ENCODE results near the gene SS18L1.

The SS18L1 gene

DNA sequence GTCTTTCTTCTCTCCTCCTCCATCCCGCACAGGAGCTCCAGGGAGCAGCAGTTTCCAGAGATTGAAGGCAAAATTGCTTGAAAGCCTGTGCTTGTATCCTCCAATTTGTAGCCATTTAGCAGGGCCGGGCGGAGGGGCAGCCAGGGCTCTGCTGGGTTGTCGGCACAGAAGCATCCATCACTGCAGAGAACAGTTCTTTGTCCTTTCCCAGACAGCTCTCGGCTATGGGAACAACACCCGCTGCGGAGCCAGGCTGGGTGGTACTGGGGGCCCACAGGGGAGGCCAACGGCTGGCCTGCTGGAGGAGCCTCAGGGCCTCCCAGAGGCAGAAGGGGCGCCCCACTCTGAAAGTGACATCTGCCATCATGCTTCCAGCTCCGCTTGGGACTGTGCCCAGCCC is 68.7 kb downstream of the SS18L1 start:
- DNase-seq (ENCODE audit: low read depth): no peak

DNA sequence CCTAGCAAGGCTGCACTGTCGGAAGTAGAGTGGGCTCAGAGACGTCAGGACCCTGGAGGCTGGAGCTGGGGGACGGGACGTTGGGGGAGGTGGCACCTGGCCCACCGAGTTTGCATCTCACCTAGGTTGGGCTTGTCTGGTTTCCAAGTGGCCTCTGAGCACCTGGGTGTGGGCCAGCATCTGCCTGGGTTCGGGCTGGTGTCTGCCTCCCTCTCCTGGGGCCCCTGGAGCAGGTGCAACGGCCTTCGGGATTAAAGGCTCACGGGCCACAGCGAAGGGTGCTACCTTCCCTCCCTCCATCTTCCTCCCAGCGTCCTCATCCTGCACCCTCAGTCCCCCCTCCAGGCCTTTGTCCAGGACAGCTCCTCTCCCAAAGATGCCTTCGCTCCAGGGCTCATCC is 70.5 kb downstream of the SS18L1 start:
- DNase-seq (ENCODE audit: low read depth): no peak

DNA sequence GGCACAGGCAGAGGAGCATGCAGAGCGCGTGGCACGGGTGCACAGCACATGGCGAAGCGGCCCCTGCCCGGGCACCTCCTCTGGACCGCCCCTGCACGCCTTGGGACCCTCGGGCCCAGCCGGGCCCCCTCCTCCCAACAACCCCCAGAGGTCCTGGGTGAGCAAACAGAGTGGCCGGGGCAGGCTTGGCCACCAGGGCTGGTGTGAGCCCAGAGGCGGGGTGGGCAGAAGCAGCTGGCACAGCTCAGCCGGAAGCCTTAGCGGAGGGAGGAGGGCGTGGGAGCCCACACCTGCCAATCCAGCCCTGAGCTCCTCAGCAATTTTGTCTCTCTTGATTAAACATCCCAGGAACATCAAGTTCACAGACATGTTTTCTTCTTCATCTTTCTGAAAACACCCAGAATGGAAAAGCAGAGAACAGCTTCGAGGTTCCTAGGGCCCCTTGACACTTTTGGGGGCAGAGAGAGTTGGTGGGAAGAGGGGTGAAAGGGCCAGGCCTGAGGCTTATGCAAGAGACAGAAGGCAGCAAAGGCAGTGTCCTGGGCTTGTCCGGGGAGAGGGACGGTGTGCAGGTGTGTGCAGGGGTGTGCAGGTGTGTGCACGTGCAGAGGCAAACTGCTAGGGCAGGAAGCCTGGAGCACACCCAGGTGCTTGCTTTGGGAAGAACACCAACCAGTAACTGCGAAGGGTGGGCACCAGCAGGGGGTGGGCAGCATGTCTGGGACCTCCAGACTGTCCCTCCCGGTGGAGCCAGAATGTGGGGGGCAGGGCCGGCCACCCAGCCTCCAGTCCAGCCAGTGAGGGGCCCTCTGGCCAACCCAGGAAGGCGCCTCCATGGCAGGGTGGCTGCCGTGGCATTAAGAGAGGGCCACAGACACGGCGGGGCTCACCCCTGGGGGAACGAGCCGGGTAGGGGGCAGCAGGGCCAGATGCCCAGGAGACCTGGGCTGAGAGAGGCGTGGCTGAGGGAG is 71.7 kb downstream of the SS18L1 start:
- no peak for DNase-seq (ENCODE audit: low read depth)

DNA sequence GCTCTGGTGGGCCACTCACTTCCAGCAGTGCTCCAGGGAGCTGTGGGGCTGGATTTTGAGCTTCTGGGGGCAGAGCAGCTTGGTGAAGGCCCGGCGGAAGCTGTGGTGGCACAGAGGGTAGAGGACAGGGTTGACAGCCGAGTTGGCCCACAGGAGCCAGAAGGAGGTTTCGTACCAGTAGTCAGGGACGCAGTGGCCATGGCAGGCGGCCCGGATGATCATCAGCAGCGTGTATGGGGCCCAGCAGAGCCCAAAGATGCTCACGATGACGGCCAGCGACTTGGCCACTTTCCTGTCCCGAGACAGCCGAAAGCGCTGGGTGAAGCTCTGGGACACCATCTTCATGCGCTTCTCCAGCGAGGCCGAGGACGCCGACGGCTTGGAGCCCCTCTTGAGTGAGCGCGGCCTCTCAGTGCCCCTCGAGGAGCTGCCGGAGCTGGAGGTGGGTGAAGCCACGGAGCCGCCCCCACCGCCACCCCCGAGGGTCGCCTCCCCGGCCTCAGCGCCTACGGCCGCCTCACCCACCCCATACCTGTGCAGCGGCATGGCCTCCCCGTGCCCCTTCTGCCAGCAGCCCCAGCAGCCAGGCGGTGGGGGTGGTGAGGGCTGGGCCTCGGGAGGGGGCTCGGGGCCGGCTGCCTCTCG is 72.5 kb downstream of the SS18L1 start:
- no peak for DNase-seq (ENCODE audit: low read depth)

DNA sequence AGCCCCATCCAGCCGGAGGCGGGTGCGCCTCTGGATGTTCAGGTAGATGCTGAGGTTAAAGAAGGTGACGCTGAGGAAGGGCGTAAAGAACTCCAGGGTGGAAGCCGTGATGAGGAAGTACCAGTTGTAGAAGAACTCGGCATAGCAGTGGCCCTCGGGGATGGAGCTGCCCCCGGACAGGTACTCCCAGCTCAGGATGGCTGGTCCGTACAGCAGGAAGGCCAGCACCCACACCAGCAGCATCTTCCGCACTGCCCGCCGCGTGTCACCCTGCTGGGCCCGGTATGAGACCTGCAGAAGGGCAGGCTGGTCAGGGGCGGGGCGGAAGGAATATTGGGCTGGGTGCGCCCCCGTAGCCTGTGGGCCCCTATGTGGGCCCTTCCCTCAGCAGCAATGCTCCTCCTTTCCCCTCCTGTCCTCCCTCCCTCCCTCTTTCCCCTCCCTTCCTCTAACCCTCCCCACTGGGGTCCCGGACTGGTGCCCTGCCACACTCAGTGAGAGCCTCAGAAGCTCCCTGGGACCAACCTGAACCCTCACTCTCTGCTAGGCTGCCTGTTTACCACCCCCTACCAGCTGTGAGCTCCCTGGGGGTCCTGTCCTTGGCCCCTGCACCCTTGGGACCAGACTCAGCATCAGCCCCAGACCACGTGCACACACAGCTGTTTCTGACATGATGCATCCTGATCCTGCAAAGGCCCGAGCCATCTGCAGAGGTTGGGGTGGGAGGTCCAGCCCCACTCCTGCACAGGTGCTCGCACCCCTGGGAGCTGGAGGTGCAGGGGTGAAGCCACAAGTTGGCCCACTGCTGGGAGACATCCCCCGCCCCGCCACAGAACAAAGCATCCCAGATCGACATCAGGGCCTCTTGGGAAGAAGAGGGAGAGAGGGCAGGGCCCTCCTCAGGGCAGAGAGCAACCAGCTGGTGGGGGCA is 73.3 kb downstream of the SS18L1 start:
- no peak for DNase-seq (ENCODE audit: low read depth)

DNA sequence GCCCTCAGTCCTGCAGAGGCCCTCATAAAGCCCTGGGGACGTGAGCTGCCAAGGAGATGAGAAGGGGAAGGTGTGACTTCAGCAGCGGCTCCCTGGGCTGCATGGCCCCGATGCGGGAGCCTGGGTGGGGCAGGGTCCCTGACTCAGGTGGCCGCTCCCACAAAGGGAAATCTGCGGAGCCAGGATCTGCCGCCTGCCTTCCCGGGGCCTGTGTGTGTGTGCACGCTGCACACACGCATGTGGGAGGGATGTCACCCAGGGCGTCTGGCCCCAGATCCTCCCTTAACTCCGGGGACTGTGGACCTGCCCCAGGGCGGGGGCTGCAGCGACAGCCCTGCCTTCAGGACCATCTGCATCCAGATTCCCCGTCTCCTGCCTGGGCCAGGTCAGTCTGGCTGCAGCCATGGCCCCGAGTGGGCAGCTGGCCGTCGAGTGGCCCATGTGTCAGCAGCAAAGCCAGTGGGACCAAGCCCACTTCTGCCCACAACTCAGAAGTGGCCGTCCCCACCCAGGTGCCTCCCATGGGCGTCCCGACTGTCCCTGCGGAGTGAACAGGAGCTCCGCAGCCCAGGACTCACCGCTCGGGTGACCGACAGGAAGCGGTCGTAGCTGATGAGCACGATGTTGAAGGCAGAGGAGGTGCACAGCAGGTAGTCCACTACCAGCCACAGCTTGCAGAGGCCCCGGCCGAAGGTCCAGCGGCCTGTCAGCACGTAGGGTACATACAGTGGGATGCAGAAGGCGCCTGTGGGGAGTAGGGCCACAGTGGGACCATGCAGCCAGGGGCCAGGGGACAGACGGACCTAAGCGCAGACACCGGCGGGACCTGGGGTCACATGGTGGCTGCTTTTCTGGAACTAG is 74.6 kb downstream of the SS18L1 start:
- no peak for DNase-seq (ENCODE audit: low read depth)

DNA sequence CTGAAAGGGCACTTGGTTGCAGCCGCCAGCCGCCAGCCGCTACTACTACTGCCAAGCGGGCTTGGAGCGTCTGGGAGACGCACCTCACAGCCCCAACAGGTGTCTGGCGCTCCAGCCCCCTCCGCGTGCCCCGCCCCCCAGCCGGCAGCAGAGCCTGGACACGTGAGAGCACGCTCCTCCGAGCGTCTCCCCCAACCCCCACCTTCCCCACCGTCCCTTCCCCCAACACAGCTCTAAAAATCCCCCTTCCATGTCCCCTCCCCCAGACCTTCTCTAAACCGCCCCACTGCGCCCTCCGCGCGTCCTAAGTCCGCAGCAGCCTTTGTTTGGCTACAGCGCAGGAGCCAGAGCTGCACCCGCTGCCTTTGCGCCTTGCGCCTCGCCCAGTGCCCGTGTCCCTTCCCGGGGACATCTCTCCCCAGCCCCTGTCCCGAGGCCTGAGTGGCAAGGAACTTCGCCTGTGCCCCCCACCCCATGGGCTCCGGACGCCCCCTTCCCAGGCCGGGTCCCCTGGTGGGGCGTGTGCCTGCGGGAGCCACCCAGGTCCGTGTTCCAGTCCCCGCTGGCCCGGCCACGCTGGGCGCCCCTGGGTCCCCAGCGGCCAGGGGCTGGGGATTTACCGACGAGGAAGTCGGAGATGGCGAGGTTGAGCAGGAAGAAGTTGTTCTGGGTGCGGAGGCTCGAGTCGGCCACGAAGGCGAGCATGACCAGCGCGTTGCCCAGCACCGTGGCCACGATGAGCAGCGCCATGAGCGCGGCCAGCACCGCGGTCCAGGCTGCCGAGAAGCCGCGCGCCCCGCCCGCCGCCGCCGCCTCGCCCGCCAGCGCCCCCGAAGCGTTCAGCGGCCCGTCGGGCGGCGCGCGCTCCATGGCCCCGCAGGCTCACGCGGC is 75.8 kb downstream of the SS18L1 start:
- DNase-seq (ENCODE audit: low read depth): no peak

DNA sequence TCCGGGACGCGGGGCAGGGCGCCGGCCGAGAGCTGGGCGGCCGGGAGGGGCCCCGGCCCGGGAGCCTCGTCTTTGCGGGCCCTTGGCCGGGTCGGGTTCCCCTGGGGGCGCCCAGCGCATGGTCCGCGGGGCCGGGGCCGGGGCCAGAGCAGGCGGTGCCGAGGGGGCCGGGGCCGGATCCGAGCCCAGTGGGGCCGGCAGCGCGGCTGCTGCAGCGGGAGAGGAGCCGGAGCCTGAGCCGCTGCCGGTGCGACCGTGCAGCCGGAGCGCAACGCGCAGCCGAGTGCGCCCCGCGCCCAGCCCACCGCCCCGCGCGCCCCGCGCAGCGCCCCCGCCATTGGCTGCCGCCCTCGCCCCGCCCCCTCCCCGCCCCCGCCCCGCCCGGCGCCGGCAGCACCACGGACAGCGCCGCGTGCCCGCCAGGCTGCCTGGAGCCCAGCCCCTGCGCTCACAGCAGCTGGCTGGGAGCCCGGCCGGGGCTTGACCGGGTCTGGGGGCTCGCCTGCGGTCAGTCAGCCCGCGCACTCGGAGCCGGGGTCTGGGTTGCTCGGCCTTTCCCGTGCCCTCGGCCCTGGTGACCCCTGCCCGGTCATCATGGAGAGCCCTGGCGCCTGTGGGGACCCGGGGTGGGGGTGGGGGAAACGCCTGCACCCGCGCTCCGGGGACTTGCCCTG is 76.6 kb downstream of the SS18L1 start, which contains the start of gene HRH3:
HRH3 (minus strand) TSS at position 287 of the 674 bp plus-strand sequence. CDS start 308 bp downstream, outside the sequence.
- DNase-seq (ENCODE audit: low read depth): no peak

DNA sequence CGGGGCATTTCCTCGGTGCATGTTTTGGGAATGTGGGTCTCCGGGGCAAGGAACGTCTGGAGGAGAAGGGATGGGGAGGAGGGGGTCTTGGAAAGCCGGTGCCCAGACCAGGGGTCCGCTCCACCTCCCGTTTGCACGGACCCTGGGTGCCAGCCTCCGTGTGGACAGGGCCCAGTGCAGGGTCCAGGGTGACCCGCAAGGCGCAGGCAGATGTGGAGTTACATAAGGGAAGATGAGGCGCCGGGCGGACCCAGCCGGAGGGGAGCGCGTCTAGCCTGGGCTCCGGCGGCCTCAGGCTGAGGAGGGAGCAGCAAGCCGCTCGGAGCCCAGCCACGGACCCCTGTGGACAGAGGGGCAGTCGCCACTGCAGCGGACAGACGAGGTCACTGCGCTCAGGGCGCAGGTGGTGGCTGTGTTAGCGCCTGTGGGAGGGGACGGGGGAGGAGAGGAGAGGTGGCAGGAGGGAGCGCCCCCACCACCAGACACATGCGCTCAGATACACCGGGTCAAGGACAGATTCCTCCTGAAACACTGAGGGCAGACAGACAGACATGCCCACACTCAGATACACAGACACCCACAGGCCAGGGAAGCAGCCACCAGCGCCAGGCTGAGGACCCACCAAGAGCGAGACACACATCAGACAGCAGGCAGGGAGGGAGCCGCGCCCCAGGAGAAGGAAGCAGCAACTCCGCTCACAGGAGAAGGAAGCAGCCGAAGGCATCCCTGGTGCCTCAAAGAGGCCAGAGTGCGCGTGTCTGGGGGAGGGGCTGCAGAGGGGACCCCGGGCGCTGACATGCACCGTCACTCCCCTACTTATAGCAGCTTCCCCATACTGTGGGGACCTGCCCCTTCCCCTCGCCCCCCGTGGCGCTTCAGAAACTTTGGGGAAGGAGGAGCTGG is 77.3 kb downstream of the SS18L1 start:
- no peak for DNase-seq (ENCODE audit: low read depth)

DNA sequence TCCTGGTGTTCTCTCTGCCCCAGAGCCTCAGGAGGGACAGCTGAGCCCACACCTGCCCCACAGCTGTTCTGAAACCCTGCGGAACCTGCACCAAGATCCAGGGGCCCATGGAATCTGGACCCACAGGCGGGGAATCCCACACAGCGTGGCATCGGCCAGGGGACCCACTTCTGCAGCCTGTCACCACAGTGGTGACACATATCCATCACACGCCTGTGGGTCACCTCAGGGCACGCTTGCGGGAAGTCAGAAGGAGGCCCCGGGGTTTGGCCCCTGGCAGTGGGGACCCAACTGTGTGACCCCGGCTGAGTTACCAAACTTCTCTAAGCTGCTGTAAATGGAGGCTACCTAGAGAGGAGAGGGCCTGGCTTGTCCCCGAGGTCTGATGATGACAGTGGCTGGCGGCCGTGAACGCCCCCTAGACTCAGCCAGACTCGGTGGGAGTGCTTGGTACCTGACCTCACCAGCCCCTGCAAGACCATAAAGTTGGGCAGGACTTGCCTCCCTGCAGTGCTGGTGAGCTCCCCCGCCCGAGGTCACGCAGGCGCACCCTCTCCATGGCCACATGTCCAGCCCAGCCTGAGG is 78.8 kb downstream of the SS18L1 start:
- no peak for DNase-seq (ENCODE audit: low read depth)

DNA sequence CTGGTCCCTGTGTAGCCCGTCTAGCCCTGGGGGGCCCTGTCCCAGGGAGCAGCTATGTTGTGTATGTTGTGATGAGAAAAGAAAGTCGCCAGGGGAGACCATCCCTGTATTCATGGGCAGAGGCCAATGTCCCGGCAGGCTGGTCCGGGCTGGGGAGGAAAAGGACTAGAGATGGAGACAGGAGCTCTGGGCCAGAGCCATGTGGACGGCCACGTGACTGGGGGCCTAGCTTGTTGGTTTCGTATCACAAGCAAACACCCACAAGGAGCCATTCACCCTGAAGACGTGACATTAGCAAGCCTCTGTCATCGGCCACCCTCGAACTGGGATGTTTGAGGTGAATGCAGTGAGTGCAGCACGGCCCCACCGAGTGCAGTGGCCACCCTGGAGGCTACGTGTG is 79.4 kb downstream of the SS18L1 start:
- DNase-seq (ENCODE audit: low read depth): no peak

DNA sequence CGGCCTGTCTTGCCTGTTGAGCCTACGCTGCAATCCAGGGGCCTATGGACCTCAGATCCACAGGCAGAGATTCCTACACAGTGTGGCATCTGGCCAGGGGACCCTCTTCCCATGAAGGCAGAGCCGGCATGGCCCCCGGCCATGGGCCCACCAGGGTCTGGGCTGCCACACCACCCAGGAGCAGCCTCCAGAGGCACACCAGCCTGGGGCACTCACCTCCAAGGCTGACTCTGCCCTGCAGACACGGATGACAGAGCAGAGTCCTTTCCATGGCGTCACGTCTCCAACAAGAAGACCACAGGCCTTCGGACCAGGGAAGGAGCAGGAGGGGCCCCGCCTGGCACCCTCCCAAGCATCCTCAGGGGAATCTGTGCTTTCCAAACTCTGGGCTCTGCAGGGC is 80.0 kb downstream of the SS18L1 start:
- no peak for DNase-seq (ENCODE audit: low read depth)

DNA sequence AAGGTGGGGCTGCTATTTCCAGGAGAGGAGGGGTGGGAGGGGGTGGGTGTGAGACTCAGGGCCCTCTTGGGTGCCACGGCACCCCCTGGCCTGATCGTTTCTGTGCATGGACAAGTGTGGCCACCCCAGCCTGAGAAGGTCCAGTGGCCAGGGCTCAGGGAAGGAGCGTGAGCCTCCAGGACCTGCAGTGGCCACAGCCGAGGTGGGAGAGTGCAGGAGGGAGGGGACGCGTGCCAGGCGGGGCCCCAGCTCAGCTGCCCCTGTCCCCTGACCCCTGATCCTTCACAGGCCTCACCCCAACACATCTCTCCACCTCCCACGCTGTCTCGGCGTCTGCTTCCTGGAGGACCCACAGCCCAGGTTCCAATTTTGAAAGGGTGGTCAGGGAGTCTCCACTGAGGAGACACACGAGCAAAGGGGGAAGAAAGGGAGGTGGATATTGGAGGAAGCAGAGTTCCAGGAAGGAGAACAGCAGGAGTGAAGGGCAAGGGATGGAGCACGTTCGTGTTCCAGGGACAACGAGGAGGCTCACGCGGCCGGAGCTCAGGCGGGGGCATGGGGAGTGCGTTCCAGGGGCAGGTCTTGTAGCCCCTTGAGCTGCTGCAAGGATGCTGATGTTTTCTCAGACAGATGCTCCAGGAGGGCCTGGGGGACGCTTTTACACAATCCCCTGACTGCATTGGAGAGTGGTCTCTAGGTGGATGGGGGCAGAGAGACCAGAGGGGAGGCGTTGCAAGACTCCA is 80.7 kb downstream of the SS18L1 start:
- no peak for DNase-seq (ENCODE audit: low read depth)

DNA sequence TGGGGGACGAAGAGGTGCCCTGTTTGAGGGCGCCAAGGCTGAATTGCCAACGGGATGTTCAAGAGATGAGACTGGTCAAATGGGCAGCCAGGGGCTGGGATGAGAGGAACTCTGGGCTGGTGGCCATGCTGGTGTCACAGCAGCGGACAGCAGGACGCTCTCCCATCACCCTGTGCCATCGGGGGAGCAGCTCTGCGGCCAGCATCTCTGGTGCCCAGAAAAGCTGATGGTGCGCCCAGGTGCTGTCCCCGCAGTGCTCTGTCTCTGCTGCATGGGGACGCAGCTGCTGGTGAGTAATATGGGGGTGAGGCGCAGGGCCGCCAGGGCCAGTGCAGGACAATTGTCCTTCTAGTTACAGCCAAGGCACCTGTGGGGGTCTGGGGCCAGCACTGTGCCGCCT is 81.5 kb downstream of the SS18L1 start:
- no peak for DNase-seq (ENCODE audit: low read depth)

DNA sequence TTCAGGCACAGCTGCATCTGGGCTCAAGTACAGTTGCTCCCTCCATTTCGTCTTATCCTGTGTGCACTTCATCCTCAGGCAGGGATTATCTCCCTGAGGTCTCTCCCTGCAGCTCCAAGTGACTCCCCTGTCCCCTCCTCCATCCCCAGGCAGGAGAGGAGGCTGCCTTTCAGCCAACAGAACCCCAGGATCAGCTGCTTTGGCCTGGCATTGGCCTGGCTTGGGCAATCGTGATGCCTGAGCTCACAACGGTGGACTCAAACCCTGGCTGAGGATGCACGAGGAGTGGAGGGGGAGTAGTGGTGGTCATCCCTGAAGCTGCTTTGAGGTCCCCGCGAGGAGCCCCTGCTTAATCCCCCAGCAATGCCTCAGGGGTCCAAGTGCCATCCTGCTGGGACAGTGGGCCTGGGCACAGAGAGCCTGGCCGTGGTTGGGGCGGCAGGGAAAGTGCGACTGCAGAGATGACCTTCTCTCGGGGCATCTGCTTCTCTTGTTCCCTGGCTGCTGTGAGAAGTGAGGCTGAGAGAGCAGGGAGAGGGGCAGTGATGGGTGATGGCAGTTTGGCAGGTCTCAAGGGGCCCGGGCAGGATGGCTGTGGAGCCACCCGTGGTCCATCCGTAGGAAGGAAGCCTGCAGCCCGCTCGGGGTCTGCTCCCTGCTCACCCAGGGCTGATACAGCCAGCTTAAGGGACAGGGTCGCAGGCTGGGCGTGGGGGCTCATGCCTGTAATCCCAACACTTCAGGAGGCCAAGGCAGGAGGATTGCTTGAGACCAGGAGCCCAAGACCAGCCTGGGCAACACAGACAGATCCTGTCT is 82.5 kb downstream of the SS18L1 start:
- DNase-seq (ENCODE audit: low read depth): no peak
